NCI-H187 treated with DMSO at 0.1 percent for 48 hours (cell line): Measurements from ENCODE around the gene HNRNPA3.
A peak's percentile ranks its signal among the peaks of the same experiment; 100 is the strongest.
"Not testable (repeated sequence)": the region's sequence is repeated elsewhere in the genome, so short reads cannot be mapped to it uniquely, and the experiment has no call there.

Source experiments
- DNase-seq: peaks from one replicate; lab custom pipeline; 2025; lab: John Stamatoyannopoulos, UW

HNRNPA3 gene

DNA sequence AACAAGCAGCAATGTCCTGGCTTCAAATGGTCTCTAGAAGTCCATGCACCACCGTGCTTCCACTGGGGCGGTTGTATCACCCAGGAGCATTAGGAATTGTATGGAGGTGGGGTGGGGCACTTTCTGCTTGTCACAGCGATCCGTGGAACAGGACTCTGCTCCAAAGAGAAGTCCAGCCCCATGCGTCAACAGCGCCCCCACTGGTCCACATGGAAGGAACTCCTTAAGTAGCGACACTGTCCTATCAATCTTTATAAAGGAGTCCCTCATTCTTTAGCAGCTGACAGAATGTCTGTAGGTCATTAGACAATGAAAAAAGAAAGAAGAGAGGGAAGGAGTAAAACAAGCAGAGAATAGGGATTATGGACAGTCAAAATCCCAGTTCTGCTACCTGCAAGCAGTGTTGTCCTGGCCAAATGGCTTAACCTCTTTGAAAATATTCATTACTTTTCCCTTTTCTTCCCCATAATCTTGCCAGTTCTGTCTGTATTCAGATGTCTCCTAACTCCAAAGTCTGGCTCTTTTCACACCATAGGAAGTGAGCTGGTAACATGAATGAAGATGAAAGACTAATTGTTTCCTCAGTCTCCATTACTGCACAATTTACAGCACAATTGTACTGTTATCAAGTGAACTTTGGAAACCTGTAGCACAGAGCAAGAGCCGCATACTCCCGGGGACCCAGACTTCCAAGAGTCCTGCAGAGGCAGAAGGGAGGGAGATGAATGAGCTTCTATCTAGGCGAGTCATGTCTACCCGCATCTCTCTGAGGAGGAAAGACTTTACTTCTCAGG lies 42.0 kb downstream of the HNRNPA3 start:
- no peak for DNase-seq

DNA sequence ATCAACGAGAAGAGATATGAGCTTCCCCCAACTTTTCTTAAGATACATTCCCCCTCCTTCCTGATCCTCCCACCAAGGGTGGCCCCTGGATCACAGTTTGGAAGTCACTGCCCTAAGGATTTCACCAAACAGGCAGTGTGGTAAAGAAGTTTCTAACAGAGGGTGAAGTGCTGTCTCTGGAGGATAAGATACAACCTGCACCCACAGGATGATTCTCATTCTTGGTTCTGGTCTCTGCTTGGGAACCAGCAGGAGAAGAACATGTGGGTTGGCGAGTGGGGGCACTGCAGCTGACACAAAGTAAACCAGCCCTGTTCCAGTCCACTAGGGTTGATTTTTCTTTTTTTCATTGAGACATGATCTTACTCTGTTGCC lies 42.6 kb downstream of the HNRNPA3 start:
- no peak for DNase-seq

DNA sequence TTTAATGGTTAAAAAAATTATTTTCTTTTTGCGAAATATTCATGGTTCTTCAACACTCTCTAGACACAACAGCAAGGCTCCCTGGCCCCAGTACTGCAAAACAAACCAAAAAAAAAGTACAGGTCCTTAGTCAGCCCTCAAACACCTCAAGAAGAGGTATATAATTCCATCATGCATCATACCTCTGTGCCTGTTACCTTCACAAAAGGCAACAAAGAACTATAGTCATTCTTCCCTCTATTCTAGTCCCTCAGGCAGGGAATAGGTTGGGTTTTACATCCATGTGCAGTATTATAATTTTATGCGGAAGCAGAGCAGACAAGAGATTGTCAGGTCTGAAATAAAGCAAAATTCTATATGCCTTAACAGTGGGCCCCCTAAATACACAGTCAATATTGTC lies 43.4 kb downstream of the HNRNPA3 start:
- DNase-seq = no peak

DNA sequence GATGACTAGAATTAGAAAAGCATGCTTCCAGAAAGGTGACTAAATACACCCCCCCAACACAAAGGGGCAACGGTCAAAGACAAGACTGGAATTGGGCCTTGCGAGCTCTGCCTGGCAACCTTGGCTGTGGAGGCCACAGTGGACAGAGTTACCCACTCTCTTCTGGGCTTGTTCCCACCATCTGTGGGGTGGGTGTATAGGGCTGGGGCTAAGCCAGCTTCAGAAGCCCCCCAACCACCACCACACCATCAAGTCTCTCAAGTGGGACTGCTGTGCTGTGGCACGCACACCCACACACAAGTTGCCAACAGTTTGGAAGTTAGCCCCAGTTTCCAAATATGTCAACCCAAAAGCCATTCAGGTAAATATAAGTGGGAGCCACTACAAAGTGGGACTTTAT lies 44.1 kb downstream of the HNRNPA3 start:
- no peak for DNase-seq

DNA sequence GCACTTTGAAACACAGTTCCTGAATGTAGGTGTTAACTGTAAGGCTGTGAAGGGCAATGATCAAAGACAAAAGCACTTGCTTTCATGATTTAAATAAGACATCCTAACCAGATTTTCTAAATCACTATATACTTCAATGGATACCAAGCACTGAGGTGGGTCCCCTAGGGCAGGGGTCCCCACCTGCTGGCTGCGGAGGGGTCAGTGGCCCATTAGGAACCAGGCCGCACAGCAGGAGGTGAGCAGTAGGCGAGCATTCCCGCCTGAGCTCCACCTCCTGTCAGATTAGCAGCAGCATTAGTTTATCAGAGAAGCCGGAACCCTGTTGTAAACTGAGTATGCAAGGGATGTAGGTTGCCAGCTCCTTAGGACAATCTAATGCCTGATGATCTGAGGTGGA lies 44.9 kb downstream of the HNRNPA3 start:
- DNase-seq = no peak

DNA sequence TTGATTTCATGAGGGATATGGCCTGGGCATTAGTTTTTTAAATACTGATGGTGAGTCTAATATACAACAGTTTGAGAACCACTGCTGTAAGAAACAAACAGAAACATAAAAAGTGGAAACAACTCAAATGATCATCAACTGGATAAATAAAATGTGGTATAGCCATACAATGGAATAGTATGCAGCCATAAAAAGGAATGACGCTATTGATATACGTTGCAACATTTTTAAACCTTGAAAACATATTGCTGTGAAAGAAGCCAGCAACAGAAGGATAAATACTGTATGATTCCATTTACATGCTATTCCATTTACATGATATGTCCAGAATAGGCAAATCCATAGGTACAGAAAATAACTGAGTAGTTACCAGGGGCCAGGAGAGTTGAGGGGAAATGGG lies 45.5 kb downstream of the HNRNPA3 start:
- DNase-seq = no peak

DNA sequence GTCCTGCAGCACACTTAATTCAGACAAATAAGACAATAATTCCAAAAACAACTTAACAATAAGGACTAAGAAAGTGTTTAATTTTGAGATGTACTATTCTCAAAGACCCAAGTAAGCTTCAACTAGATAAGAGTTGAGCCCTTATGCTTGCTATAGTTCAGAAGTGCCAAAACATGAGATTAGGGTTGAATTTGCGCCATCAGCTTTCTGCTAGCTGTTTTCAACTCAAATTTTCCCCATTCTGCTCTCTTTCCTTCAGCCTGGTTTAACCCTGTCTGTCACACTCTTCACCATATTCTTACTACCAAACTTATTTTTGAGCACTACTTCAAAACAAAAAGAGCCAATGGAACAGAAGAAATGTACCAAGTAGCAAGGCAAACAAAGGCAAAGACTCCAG lies 47.8 kb downstream of the HNRNPA3 start:
- DNase-seq = no peak

DNA sequence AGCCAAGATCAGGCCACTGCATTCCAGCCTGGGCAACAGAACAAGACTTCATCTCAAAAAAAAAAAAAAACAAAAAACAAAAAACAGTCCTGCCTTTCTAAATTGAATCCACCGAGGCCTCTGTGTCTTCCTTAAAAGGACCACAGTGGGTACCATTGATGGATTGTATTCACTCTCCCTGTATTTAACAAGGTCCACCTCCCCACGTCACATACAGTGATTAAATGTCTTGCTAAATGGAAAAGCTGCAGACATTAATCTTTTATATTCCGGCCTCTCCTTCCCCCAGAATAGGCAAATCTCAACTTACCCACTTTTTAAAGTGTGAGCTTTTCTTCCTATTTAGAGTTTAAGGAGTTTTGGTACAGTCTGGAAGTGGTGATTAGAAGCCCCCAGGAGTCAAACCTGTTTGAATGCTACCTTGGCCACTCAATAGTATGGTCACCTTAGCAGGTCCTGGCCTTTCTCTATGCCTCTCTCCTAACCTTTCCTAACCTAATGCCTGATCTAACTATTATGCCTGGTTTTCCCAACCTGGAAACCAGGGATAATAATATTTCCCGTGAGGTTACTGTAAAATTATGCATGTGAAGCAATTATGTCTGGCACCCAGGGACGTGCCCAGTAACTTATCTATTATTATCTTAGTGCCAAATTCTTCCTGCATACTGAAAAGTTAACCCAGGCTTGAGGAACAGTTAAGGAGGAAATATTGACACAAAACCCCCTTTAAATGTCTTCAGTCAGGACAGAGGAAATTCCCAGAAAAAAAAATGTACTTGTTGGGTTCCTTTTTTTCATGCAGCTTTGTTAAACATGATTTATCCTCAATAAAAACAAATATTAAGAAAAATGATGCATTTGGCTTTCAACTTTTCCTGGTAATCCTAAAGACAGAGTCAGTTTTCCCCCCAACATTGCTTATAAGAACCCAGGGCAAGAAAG lies 48.8 kb downstream of the HNRNPA3 start:
- DNase-seq = no peak

DNA sequence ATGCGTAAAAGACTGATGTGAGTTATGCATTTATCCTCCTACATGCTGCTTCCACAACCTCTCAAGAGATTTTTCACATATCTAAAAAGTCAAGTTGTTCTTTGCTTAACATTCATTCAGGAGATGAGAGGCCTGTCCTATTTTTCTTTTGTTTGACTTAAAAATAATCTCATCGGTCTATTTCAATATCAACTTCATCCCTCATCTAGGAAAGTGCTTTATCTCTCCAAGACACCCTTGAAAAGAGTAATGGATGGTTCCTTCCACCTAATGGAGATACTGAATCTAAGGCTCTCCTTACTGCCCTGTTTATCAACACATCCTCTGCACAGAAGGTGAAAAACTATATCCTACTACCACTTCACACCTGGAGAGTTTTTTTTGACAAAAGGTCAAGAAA lies 49.5 kb downstream of the HNRNPA3 start:
- no peak for DNase-seq

DNA sequence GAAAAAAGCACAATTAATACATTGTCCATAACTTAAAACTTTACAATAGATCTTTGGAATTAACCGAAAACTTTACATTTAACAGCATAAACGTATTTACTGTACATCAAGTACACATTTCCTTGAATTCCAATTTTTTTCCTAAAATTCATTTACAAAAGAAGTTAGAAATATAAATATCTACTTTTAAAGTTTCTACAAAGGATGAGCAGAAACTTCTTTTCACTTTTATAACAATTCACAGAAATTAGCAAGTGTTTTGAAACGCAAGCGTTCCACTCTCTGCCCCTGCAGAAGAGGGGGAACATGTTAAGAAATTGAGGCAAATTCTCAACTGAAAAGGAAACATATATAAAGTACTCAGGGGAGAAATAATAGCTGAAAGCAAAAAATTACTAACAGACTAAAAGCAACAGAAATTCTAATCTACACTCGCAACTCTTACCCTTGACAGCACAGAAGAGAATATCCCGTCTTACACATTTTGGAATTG lies 50.4 kb downstream of the HNRNPA3 start:
- DNase-seq = no peak

DNA sequence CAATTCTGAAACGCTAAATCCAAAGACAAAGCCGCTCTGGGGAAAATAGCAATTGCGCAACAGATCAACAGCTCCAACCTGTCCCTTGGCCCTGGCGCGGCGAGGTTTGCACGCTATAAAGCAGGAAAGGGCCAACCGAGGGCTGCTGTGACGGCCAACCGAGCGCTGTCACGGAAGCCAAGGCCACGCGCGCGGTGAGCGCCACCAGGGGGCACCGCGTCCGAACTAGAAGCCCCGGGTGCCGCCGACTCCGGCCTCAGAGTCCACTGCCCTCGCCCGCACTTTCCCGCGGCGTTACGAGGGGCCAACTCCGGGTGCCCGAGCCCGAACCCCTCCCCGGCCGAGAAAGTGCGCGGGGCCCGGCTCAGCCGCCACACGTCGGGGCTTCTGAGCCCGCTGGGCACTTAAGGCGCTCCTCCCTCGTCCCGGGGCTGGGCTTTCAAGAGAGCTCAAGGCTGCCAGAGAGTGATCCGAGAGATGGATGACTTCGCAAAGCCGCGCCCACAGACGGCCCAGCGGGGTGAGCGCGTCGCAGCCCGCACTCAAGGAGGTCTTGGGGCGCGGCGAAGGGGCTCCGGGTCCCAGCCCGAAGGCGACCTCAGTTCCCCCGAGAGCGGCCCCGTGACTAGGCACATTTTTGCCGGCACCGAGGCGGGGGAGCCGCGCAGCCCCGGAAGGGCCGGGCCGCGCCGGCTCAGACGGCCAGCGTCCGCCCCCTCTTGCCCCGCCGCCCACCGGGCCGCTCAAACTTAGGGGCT lies 51.0 kb downstream of the HNRNPA3 start:
- peak; percentile 24 for DNase-seq

DNA sequence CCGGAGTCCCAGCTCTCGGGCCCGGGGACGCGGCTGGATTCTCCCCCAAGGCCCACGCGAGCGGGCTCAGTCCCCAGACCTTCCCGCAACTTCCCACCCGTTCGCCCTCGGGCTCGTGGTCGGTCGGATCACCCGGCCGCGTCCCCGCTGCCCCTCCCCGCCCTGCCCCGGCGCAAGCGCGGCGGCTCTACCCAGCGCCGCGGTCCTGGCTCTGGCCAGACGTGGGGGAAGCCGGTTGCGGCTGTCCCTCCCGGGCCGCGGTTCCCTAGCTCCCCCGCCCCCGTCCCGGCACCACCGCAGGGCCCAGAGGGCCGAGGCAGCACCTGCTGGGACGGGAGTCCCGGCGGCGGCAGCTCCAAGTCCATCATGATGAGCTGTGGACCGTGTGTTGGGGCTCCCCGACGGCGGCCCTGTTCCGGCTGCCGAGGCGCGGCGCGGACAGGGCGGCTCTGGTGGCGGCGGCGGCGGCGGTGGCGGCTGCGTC lies 51.7 kb downstream of the HNRNPA3 start:
- no peak for DNase-seq

DNA sequence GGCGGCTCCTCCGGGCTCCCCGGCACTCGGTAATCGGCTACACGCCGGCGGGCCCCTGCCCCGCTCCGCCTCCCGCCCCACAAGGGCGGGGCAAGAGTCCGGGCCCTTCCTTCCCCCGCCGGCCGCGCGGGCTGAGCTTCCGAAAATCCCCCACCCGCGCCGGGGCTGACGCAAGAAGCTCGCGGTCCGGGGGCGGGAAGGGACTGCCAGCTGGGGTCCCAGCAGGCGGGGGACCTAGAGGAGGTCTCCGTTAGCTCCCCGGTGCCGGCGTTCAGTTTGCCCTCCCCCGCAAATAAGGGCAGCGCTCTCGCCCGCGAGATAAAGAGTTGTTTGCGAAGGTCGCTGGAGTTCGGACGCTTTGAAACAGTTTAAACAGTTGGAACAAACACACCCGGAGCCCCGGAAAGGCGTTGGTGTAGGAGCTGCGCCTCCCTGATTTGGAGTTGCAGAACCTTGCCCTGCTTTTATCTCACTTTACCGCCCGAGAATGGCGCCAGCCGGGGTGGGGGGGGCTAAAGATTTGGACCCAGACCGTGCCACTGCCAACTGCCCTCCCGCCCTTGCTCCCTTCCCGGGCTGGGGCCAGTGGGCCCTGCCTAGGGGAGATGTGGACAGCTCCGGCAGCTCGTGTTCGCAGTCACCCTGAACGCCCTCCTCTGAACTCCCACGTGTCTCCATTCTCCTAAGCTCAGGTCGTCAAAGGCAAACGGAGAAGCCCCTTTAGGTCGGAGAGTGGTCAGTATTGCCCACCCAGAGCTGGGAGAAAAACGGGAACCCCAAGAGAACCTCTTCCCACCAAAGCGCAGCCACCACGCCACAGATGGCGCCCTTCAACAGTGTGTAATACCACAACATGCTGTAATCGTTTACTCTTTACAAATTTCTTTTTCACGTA lies 52.3 kb downstream of the HNRNPA3 start, which contains the start of gene NFE2L2:
NFE2L2 (minus strand) TSS at position 35 of the 895 bp plus-strand sequence. CDS start 151 bp downstream, outside the sequence.
- DNase-seq = no peak

DNA sequence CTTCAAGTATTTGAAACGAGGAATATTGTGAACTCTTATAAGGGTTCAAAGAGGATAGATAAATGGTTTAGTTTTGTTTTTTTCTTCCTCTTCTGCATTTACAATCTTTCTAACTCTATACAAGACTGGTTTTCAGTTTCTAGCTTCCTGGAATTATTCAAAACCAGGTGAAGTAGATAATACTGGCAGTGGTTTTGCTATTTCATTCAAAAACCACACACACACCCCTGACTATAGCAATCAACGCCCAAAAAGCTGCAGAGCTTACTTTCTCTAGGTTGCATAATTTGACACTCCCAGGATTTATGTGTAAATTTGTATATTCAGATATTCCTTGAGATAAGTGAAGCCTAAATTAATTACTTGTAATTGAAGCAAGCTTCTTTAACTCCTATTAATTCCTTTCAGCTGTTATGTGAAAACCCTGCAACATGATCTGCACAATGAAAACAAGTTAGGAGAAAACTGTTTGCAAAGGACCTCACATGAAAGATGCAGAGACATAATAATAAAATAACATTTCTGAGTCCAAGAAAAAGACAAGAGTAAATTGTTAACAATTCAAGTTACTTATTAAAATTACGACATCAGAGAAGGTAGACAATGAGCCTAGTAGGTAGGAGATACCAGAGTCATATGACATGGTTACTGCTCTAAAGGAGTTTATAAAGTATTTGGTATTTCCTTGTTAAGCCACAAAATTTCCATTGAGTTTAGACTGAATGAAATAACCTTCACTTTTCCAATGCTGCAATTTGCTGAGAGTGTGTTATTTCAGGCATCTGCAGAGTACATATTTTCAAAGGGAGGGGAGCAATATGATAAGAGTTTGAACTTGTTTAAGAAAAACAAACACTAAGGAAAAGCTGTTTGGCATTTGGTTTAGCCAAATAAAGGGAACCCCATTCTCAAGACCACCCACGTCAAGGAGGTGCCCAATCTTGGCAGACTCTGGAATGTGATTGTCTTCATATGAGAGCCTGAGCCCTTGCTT lies 53.5 kb downstream of the HNRNPA3 start:
- no peak for DNase-seq

DNA sequence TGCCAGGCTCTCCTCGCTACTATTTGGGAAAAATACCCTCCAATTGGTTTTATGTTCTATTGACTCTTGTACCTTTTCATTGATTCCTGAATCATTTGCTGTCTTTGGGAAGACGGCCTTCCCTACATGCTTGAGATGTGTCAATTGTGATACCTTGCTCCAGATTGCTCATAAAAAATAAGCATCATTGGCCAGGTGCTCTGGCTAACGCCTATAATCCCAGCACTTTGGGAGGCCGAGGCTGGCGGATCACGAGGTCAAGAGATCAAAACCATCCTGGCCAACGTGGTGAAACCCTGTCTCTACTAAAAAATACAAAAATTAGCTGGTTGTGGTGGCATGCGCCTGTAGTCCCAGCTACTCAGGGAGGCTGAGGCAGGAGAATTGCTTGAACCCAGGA lies 54.4 kb downstream of the HNRNPA3 start:
- not testable (repeated sequence) for DNase-seq

DNA sequence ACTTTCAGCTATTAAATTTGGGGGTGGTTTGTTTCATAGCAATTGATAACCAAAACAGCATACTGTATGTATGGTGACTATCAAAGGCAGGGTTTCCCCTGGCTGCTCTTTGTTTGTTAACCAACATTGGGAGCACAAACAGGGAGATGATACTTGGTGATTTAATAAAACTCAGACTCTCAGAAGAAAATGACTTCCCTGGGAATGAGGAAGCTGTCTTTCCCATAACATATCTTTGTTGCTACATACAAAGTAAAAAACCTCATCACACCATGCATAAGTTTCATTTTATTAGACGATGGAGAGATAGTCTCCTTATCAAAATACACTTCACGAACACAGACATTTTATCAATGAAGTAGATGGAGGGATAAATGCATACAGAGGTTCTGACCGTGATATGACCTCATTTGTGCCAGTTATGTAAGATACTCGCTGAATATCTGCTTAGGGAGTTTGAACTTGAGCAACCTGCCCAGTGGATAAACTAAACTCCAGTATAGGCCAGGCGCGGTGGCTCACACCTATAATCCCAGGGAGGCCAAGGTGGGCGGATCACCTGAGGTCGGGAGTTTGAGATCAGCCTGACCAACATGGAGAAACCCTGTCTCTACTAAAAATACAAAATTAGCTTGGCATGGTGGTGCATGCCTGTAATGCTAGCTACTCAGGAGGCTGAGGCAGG lies 55.7 kb downstream of the HNRNPA3 start:
- DNase-seq = no peak

DNA sequence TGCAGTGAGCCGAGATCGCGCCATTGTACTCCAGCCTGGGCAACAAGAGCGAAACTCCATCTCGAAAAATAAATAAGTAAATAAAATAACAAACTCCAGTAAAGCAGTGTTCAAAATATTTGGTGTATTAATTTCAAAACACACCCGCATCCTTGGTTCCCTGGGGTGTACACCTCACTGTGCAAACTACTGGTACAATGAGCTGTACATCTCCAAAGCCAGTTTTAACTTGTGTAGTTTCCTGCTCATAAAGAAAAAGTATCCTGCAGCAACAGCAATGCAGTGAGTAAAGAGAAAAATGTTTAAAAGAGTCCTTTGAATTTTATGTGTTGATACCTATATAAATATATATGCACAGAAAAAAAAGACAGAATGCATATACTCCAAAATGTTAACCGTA lies 56.3 kb downstream of the HNRNPA3 start:
- no peak for DNase-seq

DNA sequence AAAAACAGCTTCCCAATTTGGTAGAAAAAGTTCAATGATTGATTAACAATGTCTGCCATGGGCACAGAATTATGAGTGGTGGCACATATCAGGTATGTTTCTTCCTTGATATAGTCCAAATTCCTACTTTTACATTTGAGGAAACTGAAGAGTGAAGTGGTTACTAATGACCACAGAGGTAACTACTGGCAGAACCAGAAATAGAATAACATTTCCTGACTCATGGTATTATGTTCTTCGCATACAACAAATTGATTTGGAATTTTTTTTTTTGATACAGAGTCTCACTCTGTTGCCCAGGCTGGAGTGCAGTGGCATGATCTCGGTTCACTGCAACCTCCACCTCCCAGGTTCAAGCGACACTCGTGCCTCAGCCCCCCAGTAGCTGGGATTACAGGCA lies 57.9 kb downstream of the HNRNPA3 start:
- DNase-seq = no peak
